PC-3 (cell line): ENCODE data around the gene CA10. TPM values are rescaled to one million over a fixed set of nuclear protein-coding genes. Genes with fewer than 3 reads are reported as not detected.

Experiments
- ATAC-seq: fragments of 200-7000 bp; cut with Tn5 transposase; 2 replicates; pipeline ENCODE4 v1.9.1; 2020; ENCODE audit warnings: mild to moderate bottlenecking, moderate library complexity
- BruUV-seq: library from RNA; stranded (reverse); fragments of 400-500 nt; replicated peaks from 2 replicates; lab custom pipeline; 2021; lab: Mats Ljungman, UMichigan
- CTCF ChIA-PET: fragments of 300-600 bp; sonication (Branson Sonifier 250); formaldehyde crosslinking; loops from one replicate; lab custom pipeline; 2022; ENCODE audit warnings: antibody characterized with exemption; lab: Charles Lee
- POLR2A ChIA-PET: fragments of 300-600 bp; sonication (Branson Sonifier 250); formaldehyde crosslinking; loops from one replicate; lab custom pipeline; 2022; ENCODE audit warnings: antibody characterized with exemption; ENCODE audit not compliant: unreplicated experiment; lab: Charles Lee
- DNase-seq: peaks from one replicate; pipeline ENCODE4 v3.0.0-alpha.2; 2015
- H2AFZ ChIP-seq: fragments of 300-600 bp; sonication (generic); 2 replicates; pipeline ENCODE4 v1.6.0; 2016; ENCODE audit warnings: antibody characterized with exemption, low read length
- H3F3A ChIP-seq: fragments of 300-600 bp; sonication (generic); one replicate; pipeline ENCODE4 v1.6.0; 2017; ENCODE audit warnings: antibody characterized with exemption, low read length, control low read depth, mild to moderate bottlenecking; ENCODE audit not compliant: unreplicated experiment
- H3K27ac ChIP-seq: fragments of 300-600 bp; sonication (generic); 2 replicates; pipeline ENCODE4 v1.5.1; 2016; ENCODE audit warnings: mild to moderate bottlenecking, low read length
- H3K27me3 ChIP-seq: fragments of 300-600 bp; sonication (generic); 2 replicates; pipeline ENCODE4 v1.6.1; 2016; ENCODE audit warnings: low read length, mixed read lengths
- H3K36me3 ChIP-seq: fragments of 300-600 bp; sonication (generic); 2 replicates; pipeline ENCODE4 v1.6.1; 2016; ENCODE audit warnings: low read depth, mixed run types, low read length, mixed read lengths
- H3K4me1 ChIP-seq: fragments of 300-600 bp; sonication (generic); 2 replicates; pipeline ENCODE4 v1.5.1; 2016; ENCODE audit warnings: low read length; ENCODE audit not compliant: insufficient read depth
- H3K4me2 ChIP-seq: fragments of 300-600 bp; sonication (generic); 2 replicates; pipeline ENCODE4 v1.6.0; 2016; ENCODE audit warnings: low read length
- H3K4me3 ChIP-seq: fragments of 300-600 bp; sonication (generic); 2 replicates; pipeline ENCODE4 v1.5.1; 2016; ENCODE audit warnings: mild to moderate bottlenecking, low read length, mixed read lengths
- H3K79me2 ChIP-seq: fragments of 300-600 bp; sonication (generic); 2 replicates; pipeline ENCODE4 v1.6.1; 2017; ENCODE audit warnings: low read length, mixed read lengths
- H3K9ac ChIP-seq: fragments of 300-600 bp; sonication (generic); 2 replicates; pipeline ENCODE4 v1.6.0; 2016; ENCODE audit warnings: mild to moderate bottlenecking, low read length
- H3K9me2 ChIP-seq: fragments of 300-600 bp; sonication (generic); replicated peaks from 2 replicates; pipeline ENCODE4 v1.6.1; 2016; ENCODE audit warnings: mixed run types, low read length, mixed read lengths
- H3K9me3 ChIP-seq: fragments of 300-600 bp; sonication (generic); 2 replicates; pipeline ENCODE4 v1.6.1; 2016; ENCODE audit warnings: low read length, mixed read lengths
- H4K20me1 ChIP-seq: fragments of 300-600 bp; sonication (generic); 2 replicates; pipeline ENCODE4 v1.6.1; 2016; ENCODE audit warnings: low read length, mixed read lengths
- EZH2 ChIP-seq: fragments of 300-600 bp; sonication (generic); IDR thresholded peaks from one replicate; pipeline ENCODE4 v1.6.1; 2017; ENCODE audit warnings: antibody characterized with exemption, mild to moderate bottlenecking, low read length; ENCODE audit not compliant: unreplicated experiment
- EZH2phosphoT487 ChIP-seq: fragments of 300-600 bp; sonication (generic); IDR thresholded peaks from 2 replicates; pipeline ENCODE4 v1.6.1; 2018; ENCODE audit warnings: mild to moderate bottlenecking, antibody characterized with exemption, low read length, borderline replicate concordance
- intact Hi-C: fragments of 100-400 bp; cut with micrococcal nuclease; formaldehyde crosslinking; loops from 2 replicates; pipeline ENCODE4 v1.9.0; 2023
- total RNA-seq: library from RNA; depleted of rRNA; stranded (reverse); fragments of >200 nt; gene quantifications from 2 replicates; pipeline ENCODE4 v1.2.3, GENCODE V29; 2014
- TF ChIP-seq, protein P1 (sequence below): fragments of 300-600 bp; sonication (generic); conservative IDR thresholded peaks from 2 replicates; pipeline ENCODE4 v1.5.1; 2017; ENCODE audit warnings: antibody characterized with exemption, low read depth, mild to moderate bottlenecking, low read length

The CA10 gene
- total RNA-seq, 1 experiment from 2014 or later: not detected

DNA sequence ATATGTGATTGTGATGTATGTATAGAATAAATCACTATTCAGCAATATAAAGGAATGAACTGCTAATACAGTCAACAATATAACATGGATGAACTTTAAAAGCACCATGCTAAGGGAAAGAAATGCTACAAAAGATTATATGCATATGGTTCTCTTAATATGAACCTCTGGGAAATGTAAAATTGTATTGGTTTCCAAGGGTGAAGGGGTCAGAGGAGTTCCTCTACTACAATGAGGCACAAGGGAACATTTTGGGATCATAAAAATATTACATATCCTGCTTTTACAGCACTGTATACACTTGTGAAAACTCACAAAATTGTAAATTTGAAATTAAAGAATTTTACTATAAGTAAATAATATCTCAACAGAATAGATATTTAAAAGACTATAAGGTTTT, 111.4 kb downstream of the CA10 start:
- no peak overlapping the region for H3K4me2 ChIP-seq
- H3K4me1 ChIP-seq: no peaks in the 10 kb centered on the region
- no peaks in the 10 kb centered on the region for H3K79me2 ChIP-seq
- ATAC-seq (no peak), DNase-seq (no peak)
- no peaks in the 10 kb centered on the region for H3K9me2 ChIP-seq
- H3K9me3 ChIP-seq: peaks cover 4% of the 10 kb centered on the region; the same call in 1 of the 2 replicates
- H3K27ac ChIP-seq: no peak overlapping the region
- POLR2A ChIA-PET: no interaction called here
- no TSS peak for BruUV-seq
- no peak overlapping the region for H3K9ac ChIP-seq
- no peaks in the 10 kb centered on the region for H3K27me3 ChIP-seq
- H2AFZ ChIP-seq: no peak overlapping the region
- no peaks in the 10 kb centered on the region for H3K36me3 ChIP-seq
- intact Hi-C loops: no loop called here
- H4K20me1 ChIP-seq: no peaks in the 10 kb centered on the region
- CTCF ChIA-PET: no interaction called here
- no peak overlapping the region for H3K4me3 ChIP-seq
- no peaks in the 10 kb centered on the region for H3F3A ChIP-seq
- TF ChIP-seq EZH2phosphoT487 (no peak), EZH2 (no peak)
- TF ChIP-seq, protein P1, sequence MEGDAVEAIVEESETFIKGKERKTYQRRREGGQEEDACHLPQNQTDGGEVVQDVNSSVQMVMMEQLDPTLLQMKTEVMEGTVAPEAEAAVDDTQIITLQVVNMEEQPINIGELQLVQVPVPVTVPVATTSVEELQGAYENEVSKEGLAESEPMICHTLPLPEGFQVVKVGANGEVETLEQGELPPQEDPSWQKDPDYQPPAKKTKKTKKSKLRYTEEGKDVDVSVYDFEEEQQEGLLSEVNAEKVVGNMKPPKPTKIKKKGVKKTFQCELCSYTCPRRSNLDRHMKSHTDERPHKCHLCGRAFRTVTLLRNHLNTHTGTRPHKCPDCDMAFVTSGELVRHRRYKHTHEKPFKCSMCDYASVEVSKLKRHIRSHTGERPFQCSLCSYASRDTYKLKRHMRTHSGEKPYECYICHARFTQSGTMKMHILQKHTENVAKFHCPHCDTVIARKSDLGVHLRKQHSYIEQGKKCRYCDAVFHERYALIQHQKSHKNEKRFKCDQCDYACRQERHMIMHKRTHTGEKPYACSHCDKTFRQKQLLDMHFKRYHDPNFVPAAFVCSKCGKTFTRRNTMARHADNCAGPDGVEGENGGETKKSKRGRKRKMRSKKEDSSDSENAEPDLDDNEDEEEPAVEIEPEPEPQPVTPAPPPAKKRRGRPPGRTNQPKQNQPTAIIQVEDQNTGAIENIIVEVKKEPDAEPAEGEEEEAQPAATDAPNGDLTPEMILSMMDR: no peak

DNA sequence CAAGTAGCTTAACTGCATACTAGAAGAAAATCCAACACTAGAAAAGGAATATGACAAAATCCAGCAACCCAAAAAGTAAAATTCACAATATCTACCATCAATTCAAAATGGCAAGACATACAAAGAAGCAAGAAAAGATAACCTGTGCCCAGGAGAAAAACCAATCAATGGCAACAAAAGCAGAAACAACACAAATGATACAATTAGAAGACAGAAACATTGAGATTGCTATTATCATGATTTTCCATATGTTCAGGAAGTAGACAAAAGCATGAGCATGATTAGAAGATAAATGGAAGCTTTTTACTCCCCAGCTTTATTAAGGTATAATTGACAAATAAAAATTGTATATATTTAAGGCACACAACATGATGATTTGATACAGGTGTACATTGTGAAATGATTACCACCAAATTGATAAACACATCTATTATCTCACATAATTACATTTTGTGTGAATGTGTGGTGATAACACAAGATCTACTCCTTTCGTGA, 117.3 kb downstream of the CA10 start:
- Histone ChIP-seq H3K79me2 (no peaks in the 10 kb centered on the region), H3K27me3 (no peaks in the 10 kb centered on the region), H3K9me2 (no peaks in the 10 kb centered on the region), H3K4me3 (no peak overlapping the region), H4K20me1 (no peaks in the 10 kb centered on the region), H3F3A (no peaks in the 10 kb centered on the region), H3K36me3 (no peaks in the 10 kb centered on the region), H3K9ac (no peak overlapping the region), H3K4me2 (no peak overlapping the region), H3K4me1 (no peaks in the 10 kb centered on the region), H2AFZ (no peak overlapping the region), H3K9me3 (peaks cover 8% of the 10 kb centered on the region; the same call in 1 of the 2 replicates), H3K27ac (no peak overlapping the region)
- POLR2A ChIA-PET: no interaction called here
- BruUV-seq: no TSS peak
- no peak for ATAC-seq
- intact Hi-C loops: no loop called here
- CTCF ChIA-PET: no interaction called here
- DNase-seq: no peak
- TF ChIP-seq EZH2 (no peak), EZH2phosphoT487 (no peak)
- TF ChIP-seq, protein P1: no peak

DNA sequence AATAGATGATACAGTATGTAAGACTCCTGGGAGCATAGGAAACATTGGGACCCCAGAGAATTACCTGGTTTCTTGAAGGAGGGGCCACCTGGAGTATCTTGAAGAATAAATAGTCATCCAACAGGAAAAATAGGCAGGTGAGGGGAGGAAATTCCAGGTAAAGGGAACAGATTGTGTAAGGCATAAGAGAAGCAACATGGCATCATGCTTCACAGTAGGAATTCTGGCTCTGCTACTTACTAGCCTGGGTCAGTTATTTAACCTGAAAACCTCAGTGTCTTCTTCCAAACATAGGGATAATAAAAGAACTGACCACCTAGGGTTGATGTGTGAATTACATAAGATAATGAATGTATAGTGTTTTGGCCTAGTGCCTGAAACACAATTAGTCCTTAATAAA, 122.1 kb downstream of the CA10 start:
- ChIA-PET POLR2A (no interaction called here), CTCF (no interaction called here)
- no peaks in the 10 kb centered on the region for H3K27me3 ChIP-seq

More for the DNA sequence above, 122.1 kb downstream of the CA10 start:
- no peaks in the 10 kb centered on the region for H3K4me1 ChIP-seq
- BruUV-seq: no TSS peak
- TF ChIP-seq EZH2 (no peak), EZH2phosphoT487 (no peak)
- TF ChIP-seq, protein P1: no peak
- peaks cover 9% of the 10 kb centered on the region; the same call in 1 of the 2 replicates for H3K9me3 ChIP-seq
- no peak overlapping the region for H2AFZ ChIP-seq
- no peak overlapping the region for H3K27ac ChIP-seq
- intact Hi-C loops: no loop called here
- no peaks in the 10 kb centered on the region for H3K36me3 ChIP-seq
- no peak for ATAC-seq
- no peaks in the 10 kb centered on the region for H3K9me2 ChIP-seq
- H3K9ac ChIP-seq: no peak overlapping the region
- DNase-seq: no peak
- no peak overlapping the region for H3K4me2 ChIP-seq
- no peaks in the 10 kb centered on the region for H3F3A ChIP-seq
- no peaks in the 10 kb centered on the region for H4K20me1 ChIP-seq
- no peak overlapping the region for H3K4me3 ChIP-seq
- no peaks in the 10 kb centered on the region for H3K79me2 ChIP-seq
